Activated naive CD8-positive, alpha-beta T cell treated with anti-CD3 and anti-CD28 coated beads, Interleukin-2, amount 10 ng/mL, durations not matched to agents 7 days and 5 days (primary cell): ENCODE measurements around the gene NDUFA12. TPM values are rescaled to one million over a fixed set of nuclear protein-coding genes. Genes with fewer than 3 reads are reported as not detected.

Experiments
- total RNA-seq, 2 experiments: library from RNA; stranded (reverse); gene quantifications; one replicate each; pipeline ENCODE4 v1.2.3, GENCODE V29; 2021

Gene NDUFA12
- total RNA-seq, 2 experiments from 2014 or later = 105 to 114 TPM

Other genes with a start within 250 kb of the NDUFA12 start
- gene NR2C1, start 69.9 kb upstream of the NDUFA12 start, total RNA-seq = 10 to 100 TPM; 38.4 to 46.5 TPM
- under 1 TPM; 0.45 to 0.64 TPM for gene FGD6, start 213.8 kb upstream of the NDUFA12 start, total RNA-seq
- 10 to 100 TPM; 33.7 to 37.1 TPM for gene VEZT, start 214.1 kb upstream of the NDUFA12 start, total RNA-seq